H1 (cell line): ENCODE data around the gene SYK. TPM values are rescaled to one million over a fixed set of nuclear protein-coding genes. Genes with fewer than 3 reads are reported as not detected.

ENCODE experiments used
- CTCF ChIA-PET: fragments of 300-600 bp; sonication (Branson Sonifier 250); formaldehyde crosslinking; loops from one replicate; lab custom pipeline; 2021; ENCODE audit not compliant: partially characterized antibody; lab: Charles Lee
- POLR2A ChIA-PET: fragments of 300-600 bp; sonication (Branson Sonifier 250); formaldehyde crosslinking; loops from one replicate; lab custom pipeline; 2021; ENCODE audit warnings: inconsistent platforms; ENCODE audit not compliant: partially characterized antibody; lab: Charles Lee
- DNase-seq, 2 experiments: peaks; one replicate each; pipeline versions ENCODE4 v3.0.0 to v3.0.0-alpha.2; 2010 to 2022; ENCODE audit warnings: low spot score in 2 of 2, low read depth in 1 of 2, mixed read lengths in 1 of 2
- FAIRE-seq: peaks from 2 replicates; lab custom pipeline; 2011; peaks lifted over from hg19 to GRCh38; lab: Jason Lieb, UNC
- H2AFZ ChIP-seq: 2 replicates; pipeline ENCODE4 v1.8.1; 2012; ENCODE audit warnings: low read length, inconsistent platforms
- H2AK5ac ChIP-seq: 2 replicates; pipeline ENCODE4 v1.6.1; 2013; ENCODE audit warnings: low read depth, low read length
- H2BK120ac ChIP-seq: replicated peaks from 2 replicates; pipeline ENCODE3; 2013; ENCODE audit warnings: low read depth, low read length, inconsistent platforms
- H2BK12ac ChIP-seq: 2 replicates; pipeline ENCODE4 v1.6.1; 2013; ENCODE audit warnings: low read depth, low read length
- H2BK15ac ChIP-seq: 2 replicates; pipeline ENCODE4 v1.6.1; 2013; ENCODE audit warnings: low read length
- H2BK20ac ChIP-seq: 2 replicates; pipeline ENCODE4 v1.6.1; 2013; ENCODE audit warnings: low read length
- H2BK5ac ChIP-seq: 2 replicates; pipeline ENCODE4 v1.6.1; 2013; ENCODE audit warnings: low read depth, low read length
- H3K14ac ChIP-seq: 2 replicates; pipeline ENCODE4 v1.6.1; 2013; ENCODE audit warnings: inconsistent platforms; ENCODE audit not compliant: insufficient read length
- H3K18ac ChIP-seq: 2 replicates; pipeline ENCODE4 v1.6.1; 2013; ENCODE audit warnings: low read length; ENCODE audit errors: extremely low read depth
- H3K23ac ChIP-seq: 2 replicates; pipeline ENCODE4 v1.6.1; 2013; ENCODE audit warnings: inconsistent platforms; ENCODE audit not compliant: insufficient read length
- H3K23me2 ChIP-seq: 2 replicates; pipeline ENCODE4 v1.6.1; 2013; ENCODE audit warnings: low read depth, low read length
- H3K27ac ChIP-seq: 2 replicates; pipeline ENCODE4 v1.6.1; 2011; ENCODE audit warnings: low read depth, low read length, inconsistent platforms
- H3K27me3 ChIP-seq, 4 experiments: replicated peaks in 1 of 4; 1 replicate in 1 of 4; 2 replicates in 3 of 4; pipeline versions ENCODE4 v1.6.1 to v1.8.1; 2011 to 2013; ENCODE audit warnings: low read length in 3 of 4, mild to moderate bottlenecking in 3 of 4, inconsistent platforms in 2 of 4, mixed read lengths in 2 of 4, moderate library complexity in 1 of 4; ENCODE audit not compliant: control insufficient read depth in 3 of 4, insufficient read depth in 3 of 4; ENCODE audit errors: extremely low read depth in 1 of 4
- H3K36me3 ChIP-seq, 4 experiments: 2 replicates each; pipeline versions ENCODE4 v1.6.1 to v1.8.1; 2011 to 2013; ENCODE audit warnings: mild to moderate bottlenecking in 4 of 4, low read length in 3 of 4, moderate library complexity in 2 of 4, control low read depth in 1 of 4, inconsistent platforms in 1 of 4; ENCODE audit not compliant: insufficient read depth in 4 of 4, control insufficient read depth in 2 of 4
- H3K4ac ChIP-seq: replicated peaks from 2 replicates; pipeline ENCODE3; 2013; ENCODE audit warnings: low read length, low read depth, mixed read lengths, inconsistent platforms; ENCODE audit not compliant: insufficient read length
- H3K4me1 ChIP-seq, 4 experiments: replicated peaks in 1 of 4; 1 replicate in 1 of 4; 2 replicates in 3 of 4; pipeline versions ENCODE4 v1.6.1 to v1.8.1; 2011 to 2013; ENCODE audit warnings: low read length in 3 of 4, inconsistent platforms in 2 of 4, mixed read lengths in 1 of 4; ENCODE audit not compliant: insufficient read depth in 4 of 4, control insufficient read depth in 3 of 4
- H3K4me2 ChIP-seq, 2 experiments: 2 replicates each; pipeline versions ENCODE4 v1.6.1 to v1.8.1; 2011 to 2013; ENCODE audit warnings: low read depth in 2 of 2, low read length in 2 of 2, control low read depth in 1 of 2, inconsistent platforms in 1 of 2, mild to moderate bottlenecking in 1 of 2; ENCODE audit not compliant: insufficient read depth in 1 of 2
- H3K4me3 ChIP-seq, 4 experiments: fragments of 200-600, 300-600 bp in 1 of 4; sonication (generic), shearing (Covaris generic), sonication (Bioruptor Twin) in 1 of 4; 2 replicates each; pipeline versions ENCODE4 v1.5.1 to v1.8.1; 2011 to 2016; ENCODE audit warnings: low read length in 4 of 4, low read depth in 3 of 4, control low read depth in 2 of 4, inconsistent platforms in 2 of 4, mild to moderate bottlenecking in 2 of 4, mixed read lengths in 1 of 4, moderate library complexity in 1 of 4; ENCODE audit not compliant: insufficient read depth in 2 of 4; ENCODE audit errors: extremely low read depth in 1 of 4
- H3K56ac ChIP-seq: replicated peaks from 2 replicates; pipeline ENCODE3; 2013; ENCODE audit warnings: low read depth, mild to moderate bottlenecking, mixed read lengths, low read length, inconsistent platforms; ENCODE audit not compliant: insufficient read length
- H3K79me1 ChIP-seq: 2 replicates; pipeline ENCODE4 v1.6.1; 2013; ENCODE audit warnings: low read depth, low read length, control low read depth
- H3K79me2 ChIP-seq, 2 experiments: 2 replicates each; pipeline versions ENCODE4 v1.6.1 to v1.8.1; 2012 to 2013; ENCODE audit warnings: low read length in 2 of 2, mild to moderate bottlenecking in 2 of 2, inconsistent platforms in 1 of 2; ENCODE audit not compliant: insufficient read depth in 2 of 2, control insufficient read depth in 1 of 2
- H3K9ac ChIP-seq, 4 experiments: replicated peaks in 1 of 4; 1 replicate in 1 of 4; 2 replicates in 3 of 4; pipeline versions ENCODE4 v1.6.1 to v1.8.1; 2011 to 2013; ENCODE audit warnings: low read depth in 3 of 4, low read length in 3 of 4, control low read depth in 2 of 4, mild to moderate bottlenecking in 2 of 4, moderate library complexity in 2 of 4, inconsistent platforms in 1 of 4; ENCODE audit errors: extremely low read depth in 1 of 4
- H3K9me3 ChIP-seq, 2 experiments: 2 replicates each; pipeline versions ENCODE4 v1.6.1 to v1.8.1; 2012 to 2013; ENCODE audit warnings: mild to moderate bottlenecking in 2 of 2, moderate library complexity in 2 of 2, control low read depth in 1 of 2, inconsistent platforms in 1 of 2, low read depth in 1 of 2, low read length in 1 of 2, mixed read lengths in 1 of 2; ENCODE audit not compliant: insufficient read depth in 2 of 2
- H4K20me1 ChIP-seq, 2 experiments: replicated peaks in 1 of 2; 2 replicates each; pipeline versions ENCODE3 to v1.8.1; 2011 to 2013; ENCODE audit warnings: inconsistent platforms in 2 of 2, low read length in 2 of 2, mild to moderate bottlenecking in 1 of 2; ENCODE audit not compliant: insufficient read depth in 2 of 2, control insufficient read depth in 1 of 2
- H4K5ac ChIP-seq: 2 replicates; pipeline ENCODE4 v1.6.1; 2013; ENCODE audit warnings: low read length, low read depth, mixed read lengths, inconsistent platforms; ENCODE audit not compliant: insufficient read length
- H4K8ac ChIP-seq: 2 replicates; pipeline ENCODE4 v1.8.0; 2013; ENCODE audit warnings: mild to moderate bottlenecking, moderate library complexity, low read length, inconsistent platforms; ENCODE audit not compliant: insufficient read depth; ENCODE audit errors: extremely low read depth
- H4K91ac ChIP-seq: replicated peaks from 2 replicates; pipeline ENCODE3; 2013; ENCODE audit warnings: low read length, mixed read lengths, inconsistent platforms; ENCODE audit not compliant: insufficient read length
- KDM1A ChIP-seq: fragments of 200-600, 300-600 bp; sonication (generic); IDR thresholded peaks from 2 replicates; pipeline ENCODE4 v1.7.1; 2016; ENCODE audit warnings: mild to moderate bottlenecking, low read length, borderline replicate concordance
- MAX ChIP-seq: IDR thresholded peaks from 2 replicates; pipeline ENCODE4 v1.6.1; 2012; ENCODE audit warnings: inconsistent platforms
- POLR2A ChIP-seq, 2 experiments: IDR thresholded peaks; 1 replicate in 1 of 2; 2 replicates in 1 of 2; pipeline ENCODE4 v1.6.1; 2011; ENCODE audit warnings: low read depth in 2 of 2, low read length in 2 of 2, mild to moderate bottlenecking in 2 of 2; ENCODE audit errors: control extremely low read depth in 1 of 2
- SIN3A ChIP-seq, 2 experiments: IDR thresholded peaks in 1 of 2; conservative IDR thresholded peaks in 1 of 2; 2 replicates each; pipeline ENCODE4 v1.6.1; 2011 to 2012; ENCODE audit warnings: low read length in 2 of 2, improper control_type of control experiment in 1 of 2, low read depth in 1 of 2, mild to moderate bottlenecking in 1 of 2
- WGBS, 2 experiments: shearing (Covaris generic) in 1 of 2; methylation state at CpG; one replicate each; pipeline versions ENCODE4 v1.1.6 to v1.1.7; 2013 to 2015; ENCODE audit warnings: low lambda C conversion rate in 2 of 2, mixed read lengths in 2 of 2, inconsistent platforms in 1 of 2, low coverage in 1 of 2, missing lambda C conversion rate in 1 of 2; ENCODE audit not compliant: insufficient replicate concordance in 2 of 2, insufficient coverage in 1 of 2, insufficient read length in 1 of 2; ENCODE audit errors: extremely low coverage in 1 of 2, missing lambda C conversion rate in 1 of 2; 5-methylcytosine and 5-hydroxymethylcytosine counted together
- polyA plus RNA-seq, 7 experiments: library from polyadenylated mRNA; depleted of rRNA in 3 of 7; stranded (reverse) in 5 of 7; unstranded in 2 of 7; fragments of >200 nt in 5 of 7; fragments of 200-250 nt in 2 of 7; gene quantifications; 1 replicate in 5 of 7; 2 replicates in 1 of 7; 4 replicates in 1 of 7; pipeline versions ENCODE4 v1.2.1 to v1.2.3, GENCODE V29; 2011 to 2013; ENCODE audit warnings: missing spikeins in 2 of 7, mixed read lengths in 2 of 7
- total RNA-seq: library from RNA; stranded (reverse); fragmentation: NEBNext Ultra II Directional; extraction: Animal tissue kit (Norgen Biotek cat#: 25700); gene quantifications from 2 replicates; pipeline ENCODE4 v1.2.1, GENCODE V29; 2021
- TF ChIP-seq, protein P1 (sequence below): IDR thresholded peaks from 2 replicates; pipeline ENCODE4 v1.6.1; 2011; ENCODE audit warnings: low read length, improper control_type of control experiment

SYK gene
- total and polyA plus RNA-seq, 2 of the 8 experiments (the other 6 are each of a cell fraction or from before 2014, with no cell fraction given) = 1.5 to 4.4 TPM

GRCh38 chr9:90832261-90832660 lies 30.6 kb downstream of the SYK start:
- H3K56ac ChIP-seq = no peak overlapping the region
- no peak for DNase-seq
- H3K14ac ChIP-seq = no peak overlapping the region
- H2BK15ac ChIP-seq = no peak overlapping the region
- H3K18ac ChIP-seq = no peak overlapping the region
- POLR2A ChIA-PET = interaction anchor here (0.7 kb wide), 1 partner anchor 23 kb away, joined by 4 read pairs; no protein-coding TSS in a partner anchor
- no peak overlapping the region for H3K23ac ChIP-seq
- H3K79me2 ChIP-seq = no peaks in the 10 kb centered on the region
- H2AFZ ChIP-seq = no peak overlapping the region
- H3K27ac ChIP-seq = no peak overlapping the region
- H2BK12ac ChIP-seq = no peak overlapping the region
- no peak overlapping the region for H3K4me3 ChIP-seq
- H3K27me3 ChIP-seq = no peaks in the 10 kb centered on the region; a peak in 1 of 7 replicates
- H3K79me1 ChIP-seq = no peaks in the 10 kb centered on the region
- H4K91ac ChIP-seq = no peak overlapping the region
- H2BK5ac ChIP-seq = no peak overlapping the region
- H2BK120ac ChIP-seq = no peak overlapping the region
- no peak overlapping the region for H4K5ac ChIP-seq
- H4K20me1 ChIP-seq = no peaks in the 10 kb centered on the region
- CTCF ChIA-PET = interaction anchor here (1.0 kb wide), 1 partner anchor 108 kb away, joined by 3 read pairs; no protein-coding TSS in a partner anchor
- H3K4ac ChIP-seq = no peak overlapping the region
- no peak for FAIRE-seq
- no peak overlapping the region for H4K8ac ChIP-seq
- TF ChIP-seq KDM1A (no peak), SIN3A (conservative IDR thresholded peaks at IDR 0.05 in 1 of 2, IDR thresholded peaks at IDR 0.05 in 1 of 2; ENCODE audit: low read depth in 1 of 2, low read length in 2 of 2) (no peak), MAX (no peak), POLR2A (IDR thresholded peaks at IDR 0.05; ENCODE audit: control extremely low read depth in 1 of 2, low read depth in 2 of 2, low read length in 2 of 2) (no peak)
- TF ChIP-seq, protein P1, sequence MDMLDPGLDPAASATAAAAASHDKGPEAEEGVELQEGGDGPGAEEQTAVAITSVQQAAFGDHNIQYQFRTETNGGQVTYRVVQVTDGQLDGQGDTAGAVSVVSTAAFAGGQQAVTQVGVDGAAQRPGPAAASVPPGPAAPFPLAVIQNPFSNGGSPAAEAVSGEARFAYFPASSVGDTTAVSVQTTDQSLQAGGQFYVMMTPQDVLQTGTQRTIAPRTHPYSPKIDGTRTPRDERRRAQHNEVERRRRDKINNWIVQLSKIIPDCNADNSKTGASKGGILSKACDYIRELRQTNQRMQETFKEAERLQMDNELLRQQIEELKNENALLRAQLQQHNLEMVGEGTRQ = no peak
- TF ChIP-seq, all 59 proteins: peak for 0
- no peaks in the 10 kb centered on the region for H3K36me3 ChIP-seq
- no peak overlapping the region for H2BK20ac ChIP-seq
- no peak overlapping the region for H3K4me2 ChIP-seq
- no peaks in the 10 kb centered on the region for H3K4me1 ChIP-seq
- WGBS, 2 experiments = 95% methylated on average over 3 of the region's 3 CpGs; no CpG with 5 or more reads in 1 of the 2 experiments
- H3K9me3 ChIP-seq = no peaks in the 10 kb centered on the region
- H3K23me2 ChIP-seq = no peaks in the 10 kb centered on the region
- no peak overlapping the region for H3K9ac ChIP-seq
- H2AK5ac ChIP-seq = no peak overlapping the region
